ENCODE results near the gene TH.

Gene TH

GRCh38 chr11:2156416-2157182 lies 15.0 kb downstream of the TH start:
- peak; percentile 86 for TF ChIP-seq CTCF (conservative IDR thresholded peaks at IDR 0.05; ENCODE audit: low read depth, low read length)
- no peak overlapping the region for H3K4me3 ChIP-seq (ENCODE audit: low read length)
- no peak for DNase-seq (ENCODE audit: low read depth)

DNA sequence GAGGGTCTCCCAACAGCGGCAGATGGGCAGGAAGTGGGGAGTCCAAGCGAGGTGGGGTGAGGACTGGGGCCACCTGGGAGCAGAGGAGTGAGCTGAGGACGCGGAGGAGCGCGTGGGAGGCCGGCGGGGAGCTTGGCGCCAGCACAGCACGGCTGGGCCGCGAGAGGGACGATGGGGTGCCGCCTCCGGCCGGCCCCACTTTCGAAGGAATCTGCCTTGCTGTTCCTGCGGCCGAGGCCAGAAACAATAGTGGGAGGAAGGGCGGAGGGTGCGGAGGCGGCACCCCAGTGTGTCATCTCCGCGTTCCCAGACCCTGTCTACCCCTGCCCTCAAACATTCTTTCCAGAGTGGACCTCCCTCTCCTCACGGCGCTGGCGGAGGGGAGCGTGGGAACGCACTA lies 16.1 kb downstream of the TH start:
- H3K4me3 ChIP-seq (ENCODE audit: low read length): no peak overlapping the region
- no peak for DNase-seq (ENCODE audit: low read depth)
- TF ChIP-seq CTCF (conservative IDR thresholded peaks at IDR 0.05; ENCODE audit: low read depth, low read length): no peak

DNA sequence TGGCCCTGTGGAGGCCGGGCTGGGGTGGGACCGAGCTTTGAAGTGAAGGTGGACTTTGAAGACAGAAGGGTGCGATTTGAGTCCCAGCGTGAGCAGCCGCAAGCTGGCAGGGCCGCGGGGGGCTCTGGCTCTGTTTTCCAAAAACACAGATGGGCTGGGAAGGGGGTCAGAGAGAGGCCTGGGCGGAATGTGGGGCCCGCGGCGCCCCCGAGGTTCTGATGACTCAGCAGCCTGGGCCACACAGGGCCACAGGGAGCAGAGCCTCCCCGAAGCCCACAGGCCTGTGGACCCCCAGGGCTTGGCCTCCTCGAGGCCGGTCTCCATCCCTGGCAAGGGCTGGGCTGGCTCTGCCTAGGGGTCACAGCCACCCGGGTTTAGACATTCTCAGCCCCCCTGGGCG lies 16.7 kb downstream of the TH start:
- TF ChIP-seq CTCF (conservative IDR thresholded peaks at IDR 0.05; ENCODE audit: low read depth, low read length): no peak
- DNase-seq (ENCODE audit: low read depth): no peak
- no peak overlapping the region for H3K4me3 ChIP-seq (ENCODE audit: low read length)

DNA sequence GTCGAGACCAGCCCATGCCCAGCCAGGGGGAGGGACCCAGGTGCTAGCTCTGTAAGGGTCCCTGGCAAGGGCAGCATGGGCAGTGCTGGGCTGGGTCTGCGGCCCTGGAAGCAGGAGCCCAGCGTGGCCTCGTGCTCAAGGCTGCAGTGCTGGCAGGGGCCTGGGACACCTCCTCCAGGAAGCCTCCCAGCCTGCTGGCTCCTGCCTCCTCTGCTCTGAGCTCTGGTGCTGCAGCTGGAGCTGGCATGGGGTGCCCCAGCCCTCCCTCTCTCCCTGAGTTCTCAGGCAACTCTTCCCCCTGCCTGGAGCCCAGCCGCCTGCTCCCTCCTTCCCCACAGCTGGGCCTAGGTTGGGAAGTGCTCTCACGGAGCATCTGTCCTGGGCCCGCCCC lies 17.4 kb downstream of the TH start:
- H3K4me3 ChIP-seq (ENCODE audit: low read length): no peak overlapping the region
- TF ChIP-seq CTCF (conservative IDR thresholded peaks at IDR 0.05; ENCODE audit: low read depth, low read length): no peak
- DNase-seq (ENCODE audit: low read depth): no peak

- no peak for TF ChIP-seq CTCF (conservative IDR thresholded peaks at IDR 0.05; ENCODE audit: low read depth, low read length)
- H3K4me3 ChIP-seq (ENCODE audit: low read length): no peak overlapping the region
- no peak for DNase-seq (ENCODE audit: low read depth)
Observed at GRCh38 chr11:2153581-2154194, 17.9 kb downstream of the TH start.

DNA sequence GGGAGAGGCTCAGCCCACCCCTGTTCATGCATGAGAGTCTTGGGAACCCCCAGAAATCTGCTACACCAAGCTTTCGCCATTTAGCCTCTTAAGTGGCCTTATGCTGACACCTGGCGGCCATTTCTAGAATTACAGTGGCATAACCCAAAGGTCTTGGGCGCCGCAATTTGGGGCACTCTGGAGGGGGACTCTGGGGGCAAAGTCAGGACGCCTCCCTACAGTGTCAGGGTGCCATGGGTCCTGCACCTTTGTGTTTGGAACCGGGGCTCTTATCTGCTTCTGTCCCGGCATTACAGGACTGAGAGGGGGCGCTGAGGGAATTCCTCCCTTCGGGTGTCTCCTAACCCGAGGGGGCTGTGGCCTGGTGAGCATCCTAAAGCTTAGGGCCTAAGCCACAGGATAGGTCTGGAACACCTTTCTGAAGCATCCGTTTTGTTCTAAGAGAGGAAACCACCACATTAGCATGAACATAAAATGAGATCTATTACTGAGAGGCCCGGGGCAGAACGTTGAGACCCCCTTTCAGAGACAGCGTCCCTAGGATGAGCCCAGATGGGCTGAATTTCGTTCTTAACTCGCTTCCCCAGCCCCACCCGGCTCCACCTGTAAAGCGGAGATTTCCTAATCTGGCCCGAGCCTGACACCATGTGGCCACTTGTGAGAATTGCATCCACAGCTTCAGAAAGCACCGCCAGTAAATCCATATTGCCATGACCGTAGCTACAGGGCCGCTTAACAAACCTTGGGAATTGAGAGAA lies 19.9 kb downstream of the TH start:
- peak; percentile 79 for TF ChIP-seq CTCF (conservative IDR thresholded peaks at IDR 0.05; ENCODE audit: low read depth, low read length)
- DNase-seq (ENCODE audit: low read depth): no peak
- no peak overlapping the region for H3K4me3 ChIP-seq (ENCODE audit: low read length)
